HCT116 (cell line): ENCODE measurements around the gene KCNH5. TPM values are rescaled to one million over a fixed set of nuclear protein-coding genes. Genes with fewer than 3 reads are reported as not detected.

ENCODE experiments used
- ATAC-seq: fragments of 200-7000 bp; cut with Tn5 transposase; 2 replicates; pipeline ENCODE4 v1.9.1; 2020; ENCODE audit warnings: mild to moderate bottlenecking, moderate library complexity
- BruUV-seq: library from RNA; stranded (reverse); fragments of 400-500 nt; replicated peaks from 2 replicates; lab custom pipeline; 2021; lab: Mats Ljungman, UMichigan
- CTCF ChIA-PET: fragments of 300-600 bp; sonication (Branson Sonifier 250); formaldehyde crosslinking; loops from one replicate; lab custom pipeline; 2021; ENCODE audit warnings: antibody characterized with exemption; lab: Charles Lee
- POLR2A ChIA-PET: fragments of 300-600, 350-600 bp; sonication (Branson Sonifier 250); formaldehyde crosslinking; loops from one replicate; lab custom pipeline; 2021; ENCODE audit warnings: antibody characterized with exemption; lab: Charles Lee
- RAD21 ChIA-PET, 2 experiments: fragments of 300-600 bp; sonication (Branson Sonifier 250); formaldehyde crosslinking; loops; one replicate each; lab custom pipeline; 2023; ENCODE audit warnings: low total read pairs in 2 of 2; ENCODE audit not compliant: uncharacterized antibody in 2 of 2, unreplicated experiment in 2 of 2, low non-redundant PET in 1 of 2; lab: Charles Lee
- DNase-seq: peaks from one replicate; pipeline ENCODE4 v3.0.0-alpha.2; 2010; ENCODE audit warnings: low read depth, low spot score
- H2AFZ ChIP-seq: fragments of 200-600 bp; shearing (Covaris generic), sonication (generic); 2 replicates; pipeline ENCODE4 v1.6.1; 2017; ENCODE audit warnings: low read depth, mixed run types, mixed read lengths, antibody characterized with exemption, low read length; ENCODE audit not compliant: poor library complexity, severe bottlenecking
- H3K27ac ChIP-seq: 2 replicates; pipeline ENCODE4 v1.5.1; 2012; ENCODE audit warnings: low read depth, low read length
- H3K27me3 ChIP-seq: fragments of 200-600 bp; sonication (generic); 2 replicates; pipeline ENCODE4 v1.6.1; 2016; ENCODE audit warnings: mixed run types, low read length, mixed read lengths; ENCODE audit not compliant: insufficient read depth
- H3K36me3 ChIP-seq, 2 experiments: fragments of 200-500 bp in 1 of 2; fragments of 200-600 bp in 1 of 2; sonication (Bioruptor generic) in 1 of 2; sonication (generic) in 1 of 2; 2 replicates each; pipeline versions ENCODE4 v1.5.1 to v1.6.1; 2014 to 2016; ENCODE audit warnings: low read length in 2 of 2, inconsistent platforms in 1 of 2, mixed read lengths in 1 of 2, mixed run types in 1 of 2; ENCODE audit not compliant: insufficient read depth in 2 of 2, control insufficient read depth in 1 of 2
- H3K4me1 ChIP-seq, 2 experiments: fragments of 200-600 bp in 1 of 2; sonication (generic) in 1 of 2; 2 replicates each; pipeline versions ENCODE4 v1.5.1 to v1.6.1; 2012 to 2017; ENCODE audit warnings: low read length in 2 of 2, inconsistent platforms in 1 of 2, mild to moderate bottlenecking in 1 of 2, mixed read lengths in 1 of 2, mixed run types in 1 of 2, moderate library complexity in 1 of 2; ENCODE audit not compliant: insufficient read depth in 2 of 2, control insufficient read depth in 1 of 2
- H3K4me2 ChIP-seq: fragments of 200-600 bp; sonication (generic); 2 replicates; pipeline ENCODE4 v1.6.1; 2017; ENCODE audit warnings: mixed run types, low read length, mixed read lengths
- H3K4me3 ChIP-seq, 2 experiments: fragments of 200-600 bp in 1 of 2; sonication (generic) in 1 of 2; replicated peaks in 1 of 2; 2 replicates each; pipeline ENCODE4 v1.5.1; 2011 to 2016; ENCODE audit warnings: low read length in 2 of 2, control low read depth in 1 of 2, low read depth in 1 of 2, mild to moderate bottlenecking in 1 of 2, mixed read lengths in 1 of 2, mixed run types in 1 of 2
- H3K79me2 ChIP-seq: fragments of 200-600 bp; sonication (generic); 2 replicates; pipeline ENCODE4 v1.6.1; 2017; ENCODE audit warnings: mild to moderate bottlenecking, mixed run types, low read length, moderate library complexity, mixed read lengths; ENCODE audit not compliant: insufficient read depth
- H3K9ac ChIP-seq: fragments of 200-600 bp; sonication (generic); 2 replicates; pipeline ENCODE4 v1.6.1; 2016; ENCODE audit warnings: low read length, mixed read lengths
- H3K9me2 ChIP-seq: fragments of 200-600 bp; sonication (generic), shearing (Covaris generic); 2 replicates; pipeline ENCODE4 v1.6.1; 2017; ENCODE audit warnings: mixed run types, mild to moderate bottlenecking, moderate library complexity; ENCODE audit not compliant: insufficient read depth
- H3K9me3 ChIP-seq, 2 experiments: fragments of 200-500 bp in 1 of 2; fragments of 200-600 bp in 1 of 2; sonication (Bioruptor generic) in 1 of 2; sonication (generic) in 1 of 2; 2 replicates each; pipeline ENCODE4 v1.6.1; 2014 to 2017; ENCODE audit warnings: low read length in 2 of 2, mixed read lengths in 2 of 2, inconsistent platforms in 1 of 2, low read depth in 1 of 2, mild to moderate bottlenecking in 1 of 2, mixed run types in 1 of 2, moderate library complexity in 1 of 2; ENCODE audit not compliant: control insufficient read depth in 1 of 2, insufficient read depth in 1 of 2
- H4K20me1 ChIP-seq: fragments of 200-600 bp; sonication (generic), shearing (Covaris generic); 2 replicates; pipeline ENCODE4 v1.6.1; 2017; ENCODE audit warnings: mixed run types, mild to moderate bottlenecking, moderate library complexity; ENCODE audit not compliant: insufficient read depth
- CBX3 ChIP-seq: IDR thresholded peaks from 2 replicates; pipeline ENCODE4 v1.6.1; 2012; ENCODE audit warnings: low read depth
- CEBPB ChIP-seq: IDR thresholded peaks from 2 replicates; pipeline ENCODE4 v1.6.1; 2012; ENCODE audit warnings: low read depth
- EGR1 ChIP-seq: IDR thresholded peaks from 2 replicates; pipeline ENCODE4 v1.6.1; 2012; ENCODE audit warnings: low read depth
- EZH2phosphoT487 ChIP-seq: fragments of 200-600 bp; IDR thresholded peaks from 2 replicates; pipeline ENCODE4 v1.6.1; 2018; ENCODE audit warnings: antibody characterized with exemption, borderline replicate concordance
- POLR2A ChIP-seq: IDR thresholded peaks from 2 replicates; pipeline ENCODE4 v1.7.0; 2011; ENCODE audit warnings: borderline replicate concordance; ENCODE audit not compliant: insufficient read depth, insufficient read length; ENCODE audit errors: extremely low read depth
- REST ChIP-seq: IDR thresholded peaks from 2 replicates; pipeline ENCODE4 v1.6.1; 2012; ENCODE audit warnings: low read depth
- SIN3A ChIP-seq: IDR thresholded peaks from 2 replicates; pipeline ENCODE4 v1.6.1; 2012; ENCODE audit warnings: low read depth
- SRF ChIP-seq: IDR thresholded peaks from 2 replicates; pipeline ENCODE4 v1.6.1; 2012; ENCODE audit warnings: low read depth
- ZNF274 ChIP-seq: fragments of 200-500 bp; sonication (Bioruptor generic); IDR thresholded peaks from 2 replicates; pipeline ENCODE4 v1.6.1; 2014; ENCODE audit warnings: mild to moderate bottlenecking, low read depth, low read length, inconsistent platforms
- intact Hi-C: fragments of 100-400 bp; cut with micrococcal nuclease; formaldehyde crosslinking; loops from 2 replicates; pipeline ENCODE4 v1.10.0; 2022
- total RNA-seq: library from RNA; stranded (reverse); gene quantifications from one replicate; pipeline ENCODE4 v1.2.1, GENCODE V29; 2021; ENCODE audit not compliant: unreplicated experiment
- TF ChIP-seq, protein P1 (sequence below): IDR thresholded peaks from 2 replicates; pipeline ENCODE4 v1.6.1; 2012

KCNH5 gene
- total RNA-seq, 1 experiment from 2014 or later, result not detected

- intact Hi-C loops, result no loop called here
- POLR2A ChIA-PET, result no interaction called here
Observed at GRCh38 chr14:62983821-62984220, 61.4 kb downstream of the KCNH5 start.

DNA sequence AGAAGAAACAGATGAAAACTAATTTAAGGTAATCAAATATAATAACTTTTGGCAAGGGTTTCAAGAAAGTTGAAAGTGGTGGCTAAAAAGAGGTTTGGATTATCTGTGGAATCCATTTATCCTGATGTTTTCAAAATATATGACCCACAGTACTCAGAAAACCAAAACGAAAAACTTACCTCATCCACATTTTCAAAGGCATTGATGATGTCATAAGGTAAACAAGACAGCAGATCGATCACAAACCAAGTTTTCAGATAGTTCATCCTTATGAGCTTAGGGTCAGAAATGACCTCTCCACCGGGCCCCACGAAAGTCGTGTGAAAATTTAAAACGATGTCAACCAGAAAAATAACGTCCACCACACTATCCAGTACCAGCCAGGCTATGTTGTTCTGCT, 64.6 kb downstream of the KCNH5 start:
- Histone ChIP-seq H3K36me3 (no peaks in the 10 kb centered on the region), H3K9me2 (no peaks in the 10 kb centered on the region), H3K79me2 (no peaks in the 10 kb centered on the region), H3K27ac (no peak overlapping the region), H3K4me3 (no peak overlapping the region), H3K4me2 (no peak overlapping the region), H3K4me1 (no peaks in the 10 kb centered on the region), H4K20me1 (no peaks in the 10 kb centered on the region), H3K27me3 (no peaks in the 10 kb centered on the region), H2AFZ (no peak overlapping the region), H3K9ac (no peak overlapping the region), H3K9me3 (peaks cover 0 to 4% of the 10 kb centered on the region in 2 experiments; a peak in 1 of 4 replicates)
- ChIA-PET CTCF (no interaction called here), POLR2A (no interaction called here), RAD21 (no interaction called here)
- TF ChIP-seq EGR1 (no peak), ZNF274 (no peak), EZH2phosphoT487 (no peak), CBX3 (no peak), REST (no peak), POLR2A (no peak), SRF (no peak), SIN3A (no peak), CEBPB (no peak)
- TF ChIP-seq, protein P1, sequence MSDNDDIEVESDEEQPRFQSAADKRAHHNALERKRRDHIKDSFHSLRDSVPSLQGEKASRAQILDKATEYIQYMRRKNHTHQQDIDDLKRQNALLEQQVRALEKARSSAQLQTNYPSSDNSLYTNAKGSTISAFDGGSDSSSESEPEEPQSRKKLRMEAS, result no peak
- BruUV-seq, result no TSS peak
- intact Hi-C loops, result no loop called here
- DNase-seq, result no peak
- no peak for ATAC-seq

More at GRCh38 chr14:62983821-62984220, 61.4 kb downstream of the KCNH5 start:
- CTCF ChIA-PET, result no interaction called here
- Histone ChIP-seq H3K9ac (no peak overlapping the region), H3K27me3 (no peaks in the 10 kb centered on the region), H3K79me2 (no peaks in the 10 kb centered on the region), H3K36me3 (no peaks in the 10 kb centered on the region), H3K27ac (no peak overlapping the region), H2AFZ (no peak overlapping the region), H3K4me2 (no peak overlapping the region), H4K20me1 (no peaks in the 10 kb centered on the region), H3K4me3 (no peak overlapping the region), H3K9me3 (peaks cover 0 to 4% of the 10 kb centered on the region in 2 experiments; a peak in 1 of 4 replicates), H3K9me2 (no peaks in the 10 kb centered on the region), H3K4me1 (no peaks in the 10 kb centered on the region)
- TF ChIP-seq EGR1, result no peak
- ATAC-seq (no peak), DNase-seq (no peak)
- BruUV-seq, result no TSS peak
- RAD21 ChIA-PET, result no interaction called here
